Medulla oblongata (tissue), 1 donor: ENCODE measurements around the gene FCRL1.

Experiments used
- DNase-seq: peaks from one replicate; pipeline ENCODE4 v3.0.0-alpha.2; 2015; ENCODE audit errors: extremely low spot score

The FCRL1 gene

GRCh38 chr1:157799996-157800395 lies 19.9 kb downstream of the FCRL1 start:
- DNase-seq: no peak

- DNase-seq: no peak
Measured at GRCh38 chr1:157798211-157798610, 21.7 kb downstream of the FCRL1 start.

GRCh38 chr1:157785248-157785647 lies 34.7 kb downstream of the FCRL1 start:
- DNase-seq: peak; percentile 11

GRCh38 chr1:157784801-157785200 lies 35.1 kb downstream of the FCRL1 start:
- DNase-seq: no peak

DNA sequence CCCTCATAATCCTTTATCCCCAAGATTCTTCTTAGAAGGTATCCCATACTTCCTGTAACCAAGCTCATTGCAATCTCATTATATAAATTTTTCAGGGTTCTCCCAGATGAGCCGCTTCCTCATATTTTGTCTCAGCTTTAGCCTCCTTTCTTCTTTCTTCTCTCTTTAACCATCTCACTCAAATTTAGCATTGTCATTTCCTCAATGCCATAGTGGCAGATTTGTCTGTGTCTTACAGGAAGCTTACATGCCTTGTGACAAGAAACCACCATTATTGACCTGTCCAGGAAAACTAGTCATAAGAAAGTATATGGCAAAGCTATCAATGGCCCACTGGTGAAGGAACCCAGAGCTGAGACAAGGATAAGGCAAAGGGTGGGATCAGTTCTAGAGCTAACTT lies 37.0 kb downstream of the FCRL1 start:
- peak; percentile 3 for DNase-seq

- no peak for DNase-seq
Measured at GRCh38 chr1:157781048-157781447, 38.9 kb downstream of the FCRL1 start.

GRCh38 chr1:157776971-157777391 lies 42.9 kb downstream of the FCRL1 start, which contains the start of gene FCRL2:
Gene FCRL2, minus strand, starts transcription at chr1:157777132. Its CDS starts 59 bp downstream, at chr1:157777073.
- DNase-seq: no peak

- no peak for DNase-seq
Measured at GRCh38 chr1:157775101-157775870, 44.6 kb downstream of the FCRL1 start.

GRCh38 chr1:157774412-157774811 lies 45.5 kb downstream of the FCRL1 start:
- DNase-seq: no peak

- no peak for DNase-seq
Measured at GRCh38 chr1:157773493-157774350, 46.2 kb downstream of the FCRL1 start.

GRCh38 chr1:157771661-157772425 lies 48.1 kb downstream of the FCRL1 start:
- DNase-seq: no peak

- DNase-seq: no peak
Measured at GRCh38 chr1:157770442-157771043, 49.4 kb downstream of the FCRL1 start.

- no peak for DNase-seq
Measured at GRCh38 chr1:157766792-157767191, 53.1 kb downstream of the FCRL1 start.

DNA sequence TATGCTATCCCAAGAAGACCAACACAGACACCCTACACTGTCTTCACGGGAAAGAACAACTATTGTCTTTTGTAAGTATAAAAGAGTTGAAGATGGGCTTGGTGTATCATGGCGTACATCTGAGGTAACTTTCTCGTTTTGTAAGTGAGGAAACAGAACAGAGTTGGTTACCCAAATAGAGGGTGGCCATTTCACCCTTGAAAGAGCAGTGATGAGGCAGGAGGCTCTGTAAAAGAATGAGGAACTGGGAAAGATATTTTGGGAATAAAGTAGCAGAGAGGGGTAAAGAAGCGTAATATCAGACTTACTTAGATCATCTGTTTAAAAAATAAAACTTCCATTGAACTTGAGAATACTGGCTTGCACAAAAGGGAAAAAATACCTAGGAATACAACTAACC lies 61.9 kb downstream of the FCRL1 start:
- no peak for DNase-seq

GRCh38 chr1:157753611-157754010 lies 66.3 kb downstream of the FCRL1 start:
- DNase-seq: no peak

GRCh38 chr1:157751283-157751682 lies 68.6 kb downstream of the FCRL1 start:
- no peak for DNase-seq

- DNase-seq: no peak
Measured at GRCh38 chr1:157748262-157748817, 71.6 kb downstream of the FCRL1 start.
